GM19025 (cell line): ENCODE measurements around the gene PGAP6.
"Not testable (repeated sequence)": the region's sequence is repeated elsewhere in the genome, so short reads cannot be mapped to it uniquely, and the experiment has no call there.

ENCODE experiments used
- ATAC-seq: cut with Tn5 transposase; IDR thresholded peaks from one replicate; pipeline ENCODE4 v1.9.1; 2021; ENCODE audit warnings: mild to moderate bottlenecking, low read depth, moderate library complexity; ENCODE audit not compliant: unreplicated experiment

The PGAP6 gene, protein sequence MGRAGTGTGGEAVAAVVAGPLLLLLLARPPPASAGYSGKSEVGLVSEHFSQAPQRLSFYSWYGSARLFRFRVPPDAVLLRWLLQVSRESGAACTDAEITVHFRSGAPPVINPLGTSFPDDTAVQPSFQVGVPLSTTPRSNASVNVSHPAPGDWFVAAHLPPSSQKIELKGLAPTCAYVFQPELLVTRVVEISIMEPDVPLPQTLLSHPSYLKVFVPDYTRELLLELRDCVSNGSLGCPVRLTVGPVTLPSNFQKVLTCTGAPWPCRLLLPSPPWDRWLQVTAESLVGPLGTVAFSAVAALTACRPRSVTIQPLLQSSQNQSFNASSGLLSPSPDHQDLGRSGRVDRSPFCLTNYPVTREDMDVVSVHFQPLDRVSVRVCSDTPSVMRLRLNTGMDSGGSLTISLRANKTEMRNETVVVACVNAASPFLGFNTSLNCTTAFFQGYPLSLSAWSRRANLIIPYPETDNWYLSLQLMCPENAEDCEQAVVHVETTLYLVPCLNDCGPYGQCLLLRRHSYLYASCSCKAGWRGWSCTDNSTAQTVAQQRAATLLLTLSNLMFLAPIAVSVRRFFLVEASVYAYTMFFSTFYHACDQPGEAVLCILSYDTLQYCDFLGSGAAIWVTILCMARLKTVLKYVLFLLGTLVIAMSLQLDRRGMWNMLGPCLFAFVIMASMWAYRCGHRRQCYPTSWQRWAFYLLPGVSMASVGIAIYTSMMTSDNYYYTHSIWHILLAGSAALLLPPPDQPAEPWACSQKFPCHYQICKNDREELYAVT

DNA sequence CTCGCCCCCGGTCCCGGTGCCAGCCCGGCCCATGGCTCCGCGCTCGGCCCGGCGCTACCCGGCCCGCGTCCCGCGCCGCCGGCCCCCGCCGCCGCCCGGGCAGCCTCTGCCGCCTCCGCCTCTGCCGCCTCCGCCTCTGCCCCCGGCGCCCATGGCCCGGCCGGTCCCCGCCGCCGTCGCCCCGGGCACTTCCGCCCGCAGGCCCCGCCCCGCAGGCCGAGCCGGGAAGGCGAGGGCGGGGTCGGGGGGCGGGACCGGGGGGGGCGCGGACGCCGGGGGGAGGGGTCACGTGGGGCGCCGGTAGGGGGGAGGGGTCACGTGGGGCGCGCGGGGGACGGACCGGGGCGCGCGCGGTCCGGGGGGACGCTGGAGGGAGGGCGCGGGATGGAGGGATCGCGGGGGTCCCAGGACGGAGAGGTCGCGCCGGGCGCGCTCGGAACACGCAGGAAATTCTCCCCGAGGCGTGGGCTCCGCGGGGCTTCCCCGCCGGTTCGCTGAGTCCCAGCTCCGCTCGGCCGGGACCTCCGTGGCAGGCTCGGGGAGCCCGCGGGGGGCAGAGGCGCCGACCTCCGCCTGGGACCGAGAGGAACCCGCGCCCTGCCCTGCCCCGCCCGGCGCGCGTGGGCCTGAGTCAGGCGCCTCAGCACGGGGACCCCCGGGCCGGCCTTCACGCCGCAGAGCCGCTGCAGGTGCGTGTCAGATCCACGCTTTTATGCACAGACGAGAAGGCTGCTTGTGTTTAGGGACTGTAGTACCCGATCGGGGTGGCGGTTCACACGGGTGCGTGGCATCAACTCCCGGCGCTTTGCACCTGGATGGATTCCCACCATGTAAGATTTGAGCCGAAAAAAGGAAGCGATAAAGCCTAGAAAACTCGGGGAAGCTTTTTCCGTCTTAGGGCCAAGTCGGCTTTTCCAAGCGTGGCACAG lies at the start of gene PGAP6:
Gene PGAP6 (minus strand): TSS at position 190 of the 929 bp plus-strand sequence. CDS start 157 bp downstream, at position 33.
- ATAC-seq, result peak; percentile 47

DNA sequence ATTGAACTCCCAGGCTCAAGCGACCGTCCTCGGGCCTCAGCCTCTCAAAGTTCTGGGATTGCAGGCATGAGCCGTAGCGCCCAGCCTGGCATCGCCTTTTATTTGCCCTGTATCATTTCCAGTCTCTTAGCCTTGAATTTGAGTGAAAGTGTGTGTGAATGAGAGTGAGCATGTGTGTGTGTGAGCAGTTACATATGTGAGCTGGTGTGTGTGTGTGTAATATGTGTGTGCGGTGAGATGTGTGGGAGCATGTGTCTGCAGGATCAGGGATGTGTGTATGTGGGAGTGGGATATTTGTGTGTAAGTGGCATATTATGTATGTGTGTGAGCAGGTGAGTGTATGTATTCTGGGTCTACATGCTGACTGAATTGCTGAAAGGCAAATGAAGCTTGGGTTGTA lies 49.1 kb upstream of the PGAP6 start:
- no peak for ATAC-seq

DNA sequence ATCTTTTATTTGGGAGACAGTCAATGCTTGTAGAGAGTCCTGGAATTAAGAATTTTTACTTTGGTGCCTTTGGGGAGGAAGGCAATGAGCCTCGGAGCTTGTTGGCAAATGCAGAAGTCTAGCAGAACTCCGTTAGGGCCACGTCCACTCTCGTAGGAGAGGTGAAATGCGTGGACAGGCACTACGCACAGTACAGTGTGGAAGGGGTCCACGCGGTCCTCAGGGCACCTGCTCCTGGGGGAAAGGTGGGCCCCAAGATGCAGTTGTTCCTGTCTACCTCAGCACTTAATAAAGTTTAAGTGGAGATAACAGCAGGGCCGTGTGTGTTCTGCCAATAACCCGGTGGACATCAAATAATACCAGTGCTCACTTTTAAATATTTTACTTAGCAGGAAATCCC lies 45.5 kb upstream of the PGAP6 start:
- ATAC-seq, result no peak

DNA sequence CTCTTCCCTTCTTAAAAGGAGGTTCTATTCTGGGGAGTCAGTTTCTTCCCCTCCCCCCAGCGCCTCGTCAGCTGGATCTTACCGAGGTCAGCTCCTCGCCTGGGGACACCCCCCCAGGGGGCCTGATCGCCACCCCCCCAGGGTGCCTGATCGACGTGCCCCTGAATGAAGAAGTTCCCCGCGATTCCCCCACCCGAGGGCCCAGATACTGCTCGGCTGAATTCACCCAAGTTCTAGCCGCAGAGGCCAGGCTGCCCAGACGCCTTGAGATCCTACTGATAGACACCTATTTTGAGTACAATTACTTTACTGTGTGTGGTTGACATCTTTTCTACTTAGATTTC lies 45.1 kb upstream of the PGAP6 start:
- no peak for ATAC-seq

DNA sequence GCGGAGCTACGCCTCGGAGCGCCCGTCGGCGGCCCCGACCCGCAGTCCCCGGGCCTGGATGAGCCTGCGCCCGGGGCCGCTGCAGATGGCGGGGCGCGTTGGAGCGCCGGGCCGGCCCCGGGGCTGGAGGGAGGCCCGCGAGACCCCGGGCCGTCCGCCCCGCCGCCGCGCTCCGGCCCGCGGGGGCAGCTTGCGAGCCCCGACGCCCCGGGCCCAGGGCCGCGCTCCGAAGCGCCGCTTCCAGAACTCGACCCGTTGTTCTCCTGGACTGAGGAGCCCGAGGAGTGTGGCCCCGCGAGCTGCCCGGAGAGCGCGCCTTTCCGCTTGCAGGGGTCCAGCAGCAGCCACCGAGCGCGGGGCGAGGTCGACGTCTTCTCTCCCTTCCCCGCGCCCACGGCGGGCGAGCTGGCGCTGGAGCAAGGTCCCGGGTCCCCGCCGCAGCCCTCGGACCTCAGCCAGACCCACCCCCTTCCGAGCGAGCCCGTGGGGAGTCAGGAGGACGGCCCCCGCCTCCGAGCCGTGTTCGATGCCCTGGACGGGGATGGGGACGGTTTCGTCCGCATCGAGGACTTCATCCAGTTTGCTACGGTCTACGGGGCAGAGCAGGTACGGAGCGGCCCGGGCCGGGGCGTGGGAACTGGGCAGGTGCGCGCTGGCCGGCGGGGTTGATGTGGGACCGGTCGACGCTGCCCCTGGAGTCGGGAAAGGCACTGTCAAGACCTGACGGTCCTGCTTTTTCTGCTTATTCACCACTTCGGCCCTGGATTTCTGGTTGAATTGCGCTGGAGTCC lies 44.5 kb upstream of the PGAP6 start:
- ATAC-seq, result peak; percentile 7

DNA sequence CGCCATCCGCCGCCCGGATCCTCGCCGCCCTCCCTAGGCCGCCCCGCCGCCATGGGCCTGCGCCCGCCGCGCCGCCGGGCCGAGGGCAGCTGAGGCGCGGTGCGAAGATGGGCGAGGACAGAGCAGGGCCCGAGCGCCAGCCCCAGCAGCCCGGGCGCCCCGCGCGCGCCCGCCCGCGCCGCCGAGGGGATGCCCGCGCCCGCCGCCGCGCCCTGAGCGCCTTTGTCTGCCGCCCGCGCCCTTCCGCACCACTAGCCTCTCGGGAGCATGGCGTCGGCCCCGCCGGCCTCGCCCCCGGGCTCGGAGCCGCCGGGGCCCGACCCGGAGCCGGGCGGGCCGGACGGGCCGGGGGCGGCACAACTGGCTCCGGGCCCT lies 43.9 kb upstream of the PGAP6 start:
- peak; percentile 38 for ATAC-seq

DNA sequence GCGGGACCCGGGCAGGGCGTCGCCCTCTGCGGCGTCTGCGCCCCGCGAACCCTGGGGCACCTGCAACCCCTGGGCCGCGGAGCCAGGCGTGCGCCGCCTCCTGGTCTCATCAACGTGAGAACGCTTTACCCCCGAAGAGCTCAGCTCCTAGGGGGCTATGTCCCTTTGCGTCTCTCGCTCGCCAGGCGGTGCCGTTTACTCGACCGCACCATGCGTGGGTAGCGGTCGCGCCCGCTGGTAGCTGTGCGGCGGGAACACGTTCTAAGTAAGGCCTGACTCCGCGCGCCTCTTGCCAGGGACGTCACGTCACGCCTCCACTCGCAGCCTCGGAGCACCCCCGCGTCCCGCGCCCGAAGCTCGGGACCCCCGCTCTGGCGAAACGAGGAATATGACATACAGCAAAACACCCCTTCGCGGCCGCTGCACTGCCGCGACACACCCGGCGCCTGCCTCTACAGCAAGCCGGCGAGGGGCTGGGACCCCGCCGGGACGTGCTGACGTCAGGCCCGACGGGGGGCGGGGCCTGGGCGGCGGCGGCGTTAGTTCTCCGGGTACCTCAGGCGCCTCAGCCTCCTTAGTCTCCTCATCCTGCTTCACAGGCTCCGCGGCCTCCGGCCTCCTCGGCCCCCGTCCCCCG lies 43.4 kb upstream of the PGAP6 start, which contains the start of gene RAB11FIP3:
Gene RAB11FIP3 (plus strand): TSS at position 568 of the 637 bp plus-strand sequence. CDS start 358 bp downstream, outside the sequence.
- ATAC-seq, result peak; percentile 86

DNA sequence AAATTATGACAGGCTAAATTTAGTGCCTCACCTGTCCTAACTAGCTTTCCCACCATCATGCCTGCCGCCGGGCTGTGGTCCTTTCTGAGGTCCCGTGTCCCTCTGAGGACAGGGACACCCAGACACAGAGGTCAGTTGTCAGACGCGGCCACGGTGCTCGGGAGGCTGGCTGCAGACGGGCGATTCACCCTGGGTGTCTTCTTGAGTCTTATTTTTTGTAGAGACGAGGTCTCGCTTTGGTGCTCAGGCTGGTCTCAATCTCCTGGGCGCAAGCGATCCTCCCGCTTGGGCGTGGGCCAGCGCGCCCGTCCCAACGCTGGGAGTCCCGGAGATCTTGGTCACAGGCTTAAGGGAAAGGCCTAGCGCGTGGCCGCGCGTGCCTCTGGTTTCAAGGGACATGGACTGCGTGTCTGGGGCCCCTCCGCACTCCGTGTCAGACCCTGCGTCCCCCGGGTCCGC lies 42.9 kb upstream of the PGAP6 start:
- no peak for ATAC-seq

DNA sequence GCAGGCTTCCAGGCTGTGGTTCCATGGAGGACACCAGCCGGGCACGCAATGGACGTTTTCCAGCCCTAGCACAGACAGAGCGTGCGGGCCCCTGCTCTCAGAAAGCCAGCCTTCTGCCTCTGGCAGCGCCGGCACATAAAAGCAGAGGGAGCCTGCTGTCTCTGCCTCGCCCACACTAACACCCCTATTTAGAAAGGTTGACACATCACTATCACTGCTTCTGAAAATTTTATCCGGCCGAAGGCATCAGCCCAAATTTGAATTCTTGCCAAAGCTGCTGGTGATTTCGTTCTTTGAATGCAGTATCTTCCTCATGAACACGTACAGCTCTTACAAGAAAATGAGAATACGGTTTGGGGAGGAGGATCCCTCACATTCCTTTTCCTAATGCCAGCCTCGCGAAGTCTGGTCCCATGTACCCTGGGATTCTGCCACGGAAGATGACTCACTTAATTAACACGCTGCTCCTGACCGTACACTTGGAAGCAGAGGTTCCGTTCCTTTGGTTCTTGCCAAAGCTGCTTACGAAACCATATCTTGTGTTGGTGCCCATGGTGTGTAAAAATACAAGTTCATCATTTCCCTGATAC lies 42.4 kb upstream of the PGAP6 start:
- no peak for ATAC-seq

DNA sequence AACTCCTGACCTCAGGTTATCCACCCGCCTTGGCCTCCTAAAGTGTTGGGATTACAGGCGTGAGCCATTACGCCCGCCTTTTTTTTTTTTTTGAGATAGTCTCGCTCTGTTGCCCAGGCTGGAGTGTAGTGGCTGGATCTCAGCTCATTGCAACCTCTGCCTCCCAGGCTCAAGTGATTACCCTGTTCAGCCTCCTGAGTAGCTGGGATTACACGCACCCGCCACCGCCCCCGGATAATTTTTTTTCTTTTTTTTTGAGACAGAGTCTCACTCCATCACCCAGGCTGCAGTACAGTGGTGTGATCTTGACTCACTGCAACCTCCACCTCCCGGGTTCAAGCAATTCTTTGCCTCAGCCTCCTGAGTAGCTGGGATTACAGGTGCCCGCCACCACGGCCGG lies 40.4 kb upstream of the PGAP6 start:
- ATAC-seq, result not testable (repeated sequence)

DNA sequence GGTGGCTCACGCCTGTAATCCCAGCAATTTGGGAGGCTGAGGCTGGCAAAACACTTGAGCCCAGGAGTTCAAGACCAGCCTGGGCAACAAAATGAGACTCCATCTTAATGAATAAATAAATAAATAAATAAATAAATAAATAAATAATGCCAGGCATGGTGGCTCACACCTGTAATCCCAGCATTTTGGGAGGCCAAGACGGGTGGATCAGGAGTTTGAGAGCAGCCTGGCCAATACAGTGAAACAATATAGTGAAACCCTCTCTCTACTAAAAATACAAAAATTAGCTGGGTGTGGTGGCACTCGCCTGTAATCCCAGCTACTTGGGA lies 33.4 kb upstream of the PGAP6 start:
- not testable (repeated sequence) for ATAC-seq

DNA sequence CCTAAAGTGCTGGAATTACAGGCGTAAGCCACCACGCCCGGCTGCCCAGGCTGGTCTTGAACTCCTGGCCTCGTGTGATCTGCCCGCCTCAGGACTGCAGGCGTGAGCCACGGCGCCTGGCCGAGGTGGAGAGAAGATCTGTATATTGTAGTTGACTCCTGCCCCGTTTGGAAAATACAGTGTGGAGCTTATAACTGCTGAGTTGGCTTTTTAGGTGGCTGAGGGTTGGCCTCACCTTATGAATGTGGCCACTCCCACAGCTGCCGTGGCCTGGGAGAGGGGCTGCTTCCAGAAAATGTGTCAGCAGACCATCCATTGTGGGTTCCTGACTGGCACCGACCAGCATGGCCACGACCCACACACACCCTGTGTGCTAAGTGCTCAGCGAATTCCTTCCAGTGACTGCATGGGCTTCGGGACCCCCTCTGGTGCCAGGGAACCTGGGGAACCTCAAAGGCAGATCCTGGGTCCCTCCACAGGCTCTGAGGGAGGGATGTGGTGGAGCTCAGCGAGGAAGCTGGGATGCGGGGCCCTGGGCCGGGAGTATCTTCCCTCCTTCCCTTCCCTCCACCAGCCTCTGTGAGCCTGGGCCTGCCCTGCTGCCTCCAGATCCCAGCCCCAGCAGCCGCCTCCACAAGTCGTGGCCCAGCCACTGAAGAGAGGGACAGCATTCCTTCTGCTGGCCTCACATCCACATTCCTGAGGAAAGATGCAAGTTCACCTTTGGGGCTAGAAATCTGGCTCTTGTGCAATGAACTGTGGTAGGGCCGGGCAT lies 32.8 kb upstream of the PGAP6 start:
- no peak for ATAC-seq

DNA sequence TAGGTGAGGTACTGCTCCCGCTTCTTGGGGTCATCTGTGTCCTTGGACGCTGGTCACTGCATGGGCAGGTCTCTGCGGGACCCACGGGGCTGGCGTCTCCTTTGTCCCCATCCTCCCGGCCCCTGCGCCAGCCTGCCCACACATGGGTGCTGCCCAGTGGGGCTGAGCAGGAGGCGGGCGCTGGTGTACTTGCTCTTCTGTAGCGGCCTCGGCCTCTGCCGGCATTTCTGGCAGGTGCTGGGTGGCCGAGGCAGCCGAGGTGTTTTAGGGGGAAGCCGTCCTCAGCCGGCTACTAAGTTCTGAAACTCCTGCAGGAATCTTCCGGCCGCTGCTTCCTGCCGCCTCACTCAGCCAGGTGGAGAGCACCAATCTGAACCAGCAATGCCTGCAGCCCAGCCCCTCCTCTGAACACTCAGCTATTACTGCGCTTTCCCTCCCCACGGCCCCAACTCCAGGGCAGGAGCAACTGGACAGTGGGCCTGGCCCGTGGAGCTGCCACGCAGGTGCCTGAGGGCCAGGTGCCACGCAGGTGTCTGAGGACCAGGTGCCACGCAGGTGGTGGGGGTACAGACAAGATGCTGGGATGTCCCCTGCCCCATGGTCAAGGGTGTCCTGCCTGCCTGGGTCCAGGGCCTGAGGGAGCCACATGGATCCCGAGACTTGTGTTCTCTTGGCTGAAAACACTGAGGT lies 29.9 kb upstream of the PGAP6 start:
- ATAC-seq, result no peak

DNA sequence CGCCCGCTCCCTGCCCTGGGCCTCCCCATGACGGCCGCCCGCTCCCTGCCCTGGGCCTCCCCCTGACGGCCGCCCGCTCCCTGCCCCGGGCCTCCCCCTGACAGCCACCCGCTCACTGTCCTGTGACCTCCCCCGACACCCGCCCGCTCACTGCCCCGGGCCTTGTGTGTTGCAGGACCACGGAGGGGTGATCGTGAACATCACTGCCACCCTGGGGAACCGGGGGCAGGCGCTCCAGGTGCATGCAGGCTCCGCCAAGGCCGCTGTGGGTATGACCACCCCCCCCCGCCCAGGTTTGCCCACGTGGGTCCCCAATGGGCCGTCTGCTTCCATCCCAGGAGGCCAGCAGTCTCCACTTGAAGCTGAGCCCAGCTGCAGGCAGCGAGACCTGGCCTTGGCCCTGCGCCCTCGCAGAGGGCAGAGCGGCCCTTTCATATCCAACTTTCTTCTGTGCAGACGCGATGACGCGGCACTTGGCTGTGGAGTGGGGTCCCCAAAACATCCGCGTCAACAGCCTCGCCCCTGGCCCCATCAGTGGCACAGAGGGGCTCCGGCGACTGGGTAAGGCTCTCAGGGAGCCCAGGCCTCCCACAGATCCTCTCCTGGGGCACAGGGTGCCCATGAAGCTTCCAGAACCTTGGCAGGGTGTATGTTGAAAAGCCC lies 28.9 kb upstream of the PGAP6 start:
- no peak for ATAC-seq

DNA sequence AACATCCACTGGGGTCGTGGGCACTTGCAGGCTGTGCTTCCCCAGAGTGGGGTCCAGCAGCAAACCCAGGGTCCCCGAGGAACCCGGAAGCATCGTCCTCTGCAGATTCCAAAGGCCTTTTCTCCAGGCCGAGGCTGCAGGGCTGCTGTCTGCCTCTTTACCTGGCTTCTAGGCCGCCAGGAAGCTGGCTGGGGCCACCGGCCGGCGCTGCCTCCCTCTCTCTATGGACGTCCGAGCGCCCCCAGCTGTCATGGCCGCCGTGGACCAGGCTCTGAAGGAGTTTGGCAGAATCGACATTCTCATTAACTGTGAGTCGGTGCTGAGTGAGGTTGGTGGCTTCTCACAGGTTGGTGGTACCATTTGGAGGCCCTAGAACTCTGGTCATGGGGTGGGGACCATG lies 25.5 kb upstream of the PGAP6 start:
- no peak for ATAC-seq

DNA sequence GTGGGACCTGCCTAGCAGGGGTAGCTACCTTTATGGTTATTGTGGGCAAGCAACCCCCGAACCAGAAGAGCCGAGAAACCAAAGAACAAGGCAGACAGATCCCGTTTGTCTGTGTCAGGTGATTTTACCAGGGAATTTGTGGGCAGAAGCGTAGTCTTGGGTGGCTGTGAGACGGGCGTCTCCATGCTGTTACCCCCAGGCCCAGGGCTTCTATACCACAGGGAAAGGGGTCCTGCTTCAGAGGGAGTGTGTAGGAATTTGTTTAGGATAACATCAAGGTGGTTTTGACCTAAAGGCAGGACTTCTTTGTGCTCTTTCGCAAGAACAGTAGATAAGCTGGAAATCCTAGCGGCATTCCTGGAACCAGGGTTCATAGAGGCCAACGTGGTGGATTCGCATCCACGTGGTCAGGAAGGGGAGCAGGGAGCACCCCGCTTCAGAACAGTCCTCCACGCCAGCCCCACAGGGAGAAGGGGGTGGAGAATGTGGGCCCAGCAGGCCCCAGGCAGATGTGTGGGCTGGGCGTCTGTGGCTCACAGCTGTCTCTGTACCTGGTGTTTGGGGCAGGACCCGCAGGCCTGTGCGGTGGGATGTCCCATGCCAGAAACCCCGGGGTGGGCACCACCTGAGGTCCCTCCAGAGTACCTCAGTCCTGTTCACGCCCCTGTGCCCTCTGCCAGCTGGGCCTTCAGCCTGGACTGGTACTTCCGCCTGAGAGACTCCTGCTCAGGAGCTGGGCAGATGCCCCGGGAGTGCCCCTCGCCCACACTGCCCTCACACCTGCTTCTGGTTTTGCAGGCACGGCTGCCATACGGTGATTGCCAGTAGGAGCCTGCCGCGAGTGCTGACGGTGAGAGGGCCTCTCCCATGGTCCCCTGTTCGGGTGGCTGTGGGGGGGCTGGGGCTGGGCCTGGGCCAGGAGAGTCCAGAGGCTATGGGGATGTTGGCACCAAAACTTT lies 24.0 kb upstream of the PGAP6 start:
- ATAC-seq, result no peak
